Lower leg skin (tissue), 4 donors: Measurements from ENCODE around the gene ATXN1L. TPM values are rescaled to one million over a fixed set of nuclear protein-coding genes. Genes with fewer than 3 reads are reported as not detected.
"Not testable (repeated sequence)": the region's sequence is repeated elsewhere in the genome, so short reads cannot be mapped to it uniquely, and the experiment has no call there.

ENCODE experiments used
- DNase-seq, 2 donors: peaks; one replicate each; pipeline ENCODE4 v3.0.0-alpha.2; 2019; ENCODE audit warnings: low spot score in 2 of 2
- H3K4me3 ChIP-seq: fragments of 200-600 bp; sonication (generic); 2 replicates; pipeline ENCODE4 v1.5.1; 2017; ENCODE audit warnings: mild to moderate bottlenecking, low read depth; ENCODE audit not compliant: poor library complexity, severe bottlenecking
- CTCF ChIP-seq, 3 donors: fragments of 450-650 bp; IDR thresholded peaks; one replicate each; pipeline ENCODE4 v1.5.1; 2016; ENCODE audit warnings: antibody characterized with exemption in 3 of 3, mild to moderate bottlenecking in 3 of 3, moderate library complexity in 2 of 3
- POLR2A ChIP-seq, 2 donors: fragments of 450-650 bp; IDR thresholded peaks; one replicate each; pipeline ENCODE4 v1.6.1; 2016 to 2017; ENCODE audit warnings: antibody characterized with exemption in 2 of 2, mild to moderate bottlenecking in 1 of 2, moderate library complexity in 1 of 2
- WGBS, 2 donors: methylation state at CpG; one replicate each; pipeline ENCODE4 v1.1.5; 2018; 5-methylcytosine and 5-hydroxymethylcytosine counted together
- intact Hi-C: fragments of 100-400 bp; cut with DNase I; formaldehyde crosslinking; loops from one replicate; pipeline ENCODE4 v1.15.0; 2023; ENCODE audit warnings: low total_unique reads
- total RNA-seq, 4 donors: library from RNA; depleted of rRNA; stranded (reverse); fragments of >200 nt; gene quantifications; one replicate each; pipeline ENCODE4 v1.1.0, GENCODE V29; 2016

Gene ATXN1L
- total RNA-seq, 4 donors from 2014 or later, result 21.8 to 29.7 (median 27.2) TPM

DNA sequence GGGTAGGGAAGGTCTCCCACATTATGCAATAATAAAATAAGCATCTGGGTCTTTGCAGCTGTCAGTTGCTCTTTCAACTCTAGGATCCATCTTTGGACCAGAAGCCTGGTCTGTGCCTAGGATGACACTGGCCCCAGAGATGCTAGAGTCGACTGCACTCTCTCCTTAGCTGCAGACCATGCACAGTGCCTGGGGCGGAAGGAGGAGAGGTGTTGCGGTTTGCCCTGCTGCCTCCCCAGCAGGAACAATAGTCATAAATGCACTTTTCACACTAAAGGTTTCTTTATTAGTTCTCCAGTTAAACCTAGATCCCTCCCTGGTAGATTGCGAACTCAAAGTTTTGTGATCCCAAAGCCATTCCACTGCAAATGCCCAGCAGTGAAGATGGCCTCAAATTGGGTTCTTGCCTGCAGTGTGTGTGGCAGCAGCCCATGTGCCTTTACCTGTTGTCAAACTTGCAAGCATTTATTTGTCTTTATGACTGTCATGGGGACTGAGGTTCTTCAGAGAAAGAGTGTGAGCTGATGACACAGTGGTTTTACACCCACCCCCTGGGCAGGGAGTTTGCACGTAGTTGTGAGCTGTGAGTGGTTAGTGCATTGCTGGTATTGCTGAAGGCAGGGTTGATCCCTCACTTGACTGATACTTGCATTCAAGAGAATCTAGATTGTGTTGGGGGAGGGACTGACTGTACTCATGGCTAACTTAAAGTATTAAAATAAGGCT is 10.3 kb downstream of the ATXN1L start:
- intact Hi-C loops, result no loop called here
- TF ChIP-seq POLR2A (IDR thresholded peaks at IDR 0.05) (no peak), CTCF (IDR thresholded peaks at IDR 0.05) (no peak)
- 73 to 86% methylated on average over 5 of the region's 5 CpGs for WGBS, 2 donors
- no peak for DNase-seq
- no peak overlapping the region for H3K4me3 ChIP-seq

GRCh38 chr16:71859762-71860521 is 14.2 kb downstream of the ATXN1L start:
- no peak overlapping the region for H3K4me3 ChIP-seq
- WGBS, 2 donors, result 92 to 93% methylated on average over 32 of the region's 32 CpGs
- DNase-seq, result no peak
- intact Hi-C loops, result no loop called here
- TF ChIP-seq CTCF (IDR thresholded peaks at IDR 0.05) (no peak), POLR2A (IDR thresholded peaks at IDR 0.05) (no peak)

GRCh38 chr16:71863995-71864394 is 18.2 kb downstream of the ATXN1L start:
- peak in 1 of 2 donors; percentile 62 for DNase-seq
- 94 to 96% methylated on average over 5 of the region's 5 CpGs for WGBS, 2 donors
- no peak for TF ChIP-seq CTCF (IDR thresholded peaks at IDR 0.05)
- TF ChIP-seq POLR2A (IDR thresholded peaks at IDR 0.05), result no peak
- H3K4me3 ChIP-seq, result no peak overlapping the region
- intact Hi-C loops, result no loop called here

DNA sequence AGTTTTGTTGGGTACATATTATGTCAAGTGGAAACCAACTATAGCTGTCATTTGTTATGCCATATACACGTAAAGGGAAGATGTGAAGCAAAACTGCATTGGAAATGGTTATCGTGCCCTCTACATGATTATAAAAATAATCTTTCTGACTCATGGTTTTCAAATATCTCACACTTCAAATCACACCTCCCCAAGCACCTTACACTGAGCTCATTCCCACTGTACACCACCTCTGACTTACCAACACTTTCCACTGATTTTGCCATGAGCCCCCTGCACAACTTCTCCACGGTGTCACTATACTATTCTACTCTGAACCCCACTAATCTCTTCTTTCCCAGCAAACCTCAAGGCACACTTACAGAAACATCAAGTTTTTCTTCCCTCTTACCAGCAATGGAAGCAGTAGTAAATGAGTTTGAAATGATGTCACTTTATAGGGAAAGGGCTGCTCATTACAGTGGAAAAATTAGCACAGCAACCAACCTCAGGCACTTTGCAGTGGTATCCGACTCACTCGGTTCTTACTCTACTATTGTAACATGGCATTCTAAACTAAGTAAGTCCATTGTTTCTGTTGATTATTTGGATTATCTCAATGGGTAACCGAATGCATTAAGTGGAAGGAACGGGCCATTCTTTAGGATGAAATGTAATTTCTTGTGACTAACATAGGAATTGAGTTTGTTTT is 19.5 kb downstream of the ATXN1L start:
- peak in 1 of 2 donors; percentile 21 for DNase-seq
- H3K4me3 ChIP-seq, result no peak overlapping the region
- TF ChIP-seq POLR2A (IDR thresholded peaks at IDR 0.05), result no peak
- TF ChIP-seq CTCF (IDR thresholded peaks at IDR 0.05), result no peak
- intact Hi-C loops, result no loop called here
- WGBS, 2 donors, result 84 to 92% methylated on average over 7 of the region's 7 CpGs

- 90 to 97% methylated on average over 6 of the region's 6 CpGs for WGBS, 2 donors
- DNase-seq, result peak in 1 of 2 donors; percentile 9
Observed at GRCh38 chr16:71867175-71867574, 21.4 kb downstream of the ATXN1L start.

DNA sequence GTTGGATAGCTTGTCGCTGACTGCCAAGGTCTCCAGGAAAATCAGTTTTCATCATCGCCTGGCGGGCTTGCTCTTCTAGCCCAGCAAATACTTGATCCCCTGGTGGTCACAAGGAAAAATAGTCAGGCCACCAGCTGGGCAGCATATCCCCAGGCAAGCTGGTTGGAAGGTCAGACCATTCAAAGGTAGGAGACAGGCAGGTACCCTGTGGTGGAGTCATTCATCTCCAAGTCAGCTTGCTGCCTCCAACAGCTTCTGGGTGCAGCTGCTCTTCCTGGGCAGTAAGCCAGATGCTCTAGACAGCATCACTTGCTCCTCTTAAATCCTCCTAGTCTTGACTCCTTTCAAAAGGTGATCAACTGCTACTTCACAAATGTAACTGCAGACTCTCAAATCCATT is 22.2 kb downstream of the ATXN1L start:
- intact Hi-C loops, result no loop called here
- WGBS, 2 donors, result 93 to 96% methylated on average over 3 of the region's 3 CpGs
- no peak for TF ChIP-seq POLR2A (IDR thresholded peaks at IDR 0.05)
- TF ChIP-seq CTCF (IDR thresholded peaks at IDR 0.05), result no peak

More at GRCh38 chr16:71867175-71867574, 21.4 kb downstream of the ATXN1L start:
- intact Hi-C loops, H3K4me3 ChIP-seq: not testable (repeated sequence)

More for the DNA sequence above, 22.2 kb downstream of the ATXN1L start:
- no peak overlapping the region for H3K4me3 ChIP-seq
- peak in 1 of 2 donors; percentile 60 for DNase-seq
